HG03342 (cell line): ENCODE measurements around the gene MTCL1.

Experiments
- ATAC-seq: cut with Tn5 transposase; IDR thresholded peaks from one replicate; pipeline ENCODE4 v1.9.1; 2021; ENCODE audit warnings: mild to moderate bottlenecking, moderate library complexity; ENCODE audit not compliant: unreplicated experiment

Gene MTCL1

DNA sequence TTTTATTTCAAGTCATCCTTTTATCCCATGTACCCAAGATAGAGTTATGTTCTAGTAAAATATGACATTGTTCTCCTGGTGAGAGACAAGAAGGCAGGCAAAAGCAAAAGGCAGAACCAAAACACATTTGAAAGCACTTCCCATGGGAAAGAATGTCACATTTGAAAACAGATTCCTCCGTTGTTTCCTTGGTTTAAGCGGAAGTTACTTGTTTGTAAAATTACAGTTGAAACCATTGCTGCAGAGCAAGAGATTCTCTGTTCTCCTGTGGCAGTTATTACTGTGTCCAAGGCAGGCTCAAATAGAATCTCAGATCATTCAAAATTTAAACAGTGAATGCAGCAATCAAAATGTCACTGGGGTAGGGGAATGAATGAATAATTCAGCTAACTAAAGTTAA, 149.6 kb downstream of the MTCL1 start:
- ATAC-seq: no peak

DNA sequence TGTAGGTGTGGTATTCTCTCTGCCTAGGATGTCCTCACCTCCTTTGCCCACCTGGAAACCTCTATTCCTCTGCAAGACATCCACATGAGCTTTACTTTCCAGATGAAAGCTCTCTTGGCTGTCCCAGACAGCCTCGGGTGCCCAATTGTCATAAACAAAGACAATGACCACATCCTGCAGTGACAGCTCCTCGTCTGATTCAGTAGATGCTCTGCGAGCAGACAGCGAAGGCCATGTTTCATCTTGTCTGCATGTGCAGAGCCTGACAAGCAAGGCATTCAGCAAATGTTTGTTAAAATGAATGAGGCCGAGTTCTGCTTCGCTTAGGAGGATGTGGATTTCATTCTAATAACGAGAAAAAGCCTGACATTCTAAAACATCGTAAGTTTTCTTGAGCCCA, 150.9 kb downstream of the MTCL1 start:
- ATAC-seq: no peak

DNA sequence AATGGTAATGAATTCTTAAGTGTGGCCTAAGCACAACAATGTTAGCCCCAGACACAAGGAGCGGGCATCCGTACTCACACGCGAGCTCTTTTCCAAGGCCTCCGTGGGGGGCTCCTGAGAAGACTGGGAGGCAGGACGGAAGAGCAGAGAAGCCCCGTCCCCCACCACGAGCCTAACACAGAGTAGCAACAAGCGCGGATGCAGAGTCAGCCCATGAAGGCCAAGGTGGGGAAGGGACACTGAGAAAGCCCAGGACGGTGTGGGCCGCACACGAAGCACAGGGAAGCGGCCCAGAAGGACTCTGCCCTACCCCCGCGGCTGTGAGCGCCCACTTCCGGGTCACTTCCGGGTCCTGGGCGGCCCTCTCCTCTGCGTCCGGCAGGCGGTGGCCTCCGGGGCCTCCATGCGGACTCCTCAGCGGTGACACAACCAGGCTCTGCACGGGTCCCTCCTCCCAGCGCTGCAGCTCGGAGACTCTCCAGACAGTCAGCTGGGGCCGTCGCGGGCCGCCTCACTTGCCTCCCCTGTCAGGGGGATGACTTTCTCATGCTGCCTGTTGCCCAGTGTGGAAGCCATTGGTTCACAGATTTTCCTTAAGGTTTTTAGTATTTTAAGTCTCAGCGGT, 151.5 kb downstream of the MTCL1 start:
- ATAC-seq: no peak

DNA sequence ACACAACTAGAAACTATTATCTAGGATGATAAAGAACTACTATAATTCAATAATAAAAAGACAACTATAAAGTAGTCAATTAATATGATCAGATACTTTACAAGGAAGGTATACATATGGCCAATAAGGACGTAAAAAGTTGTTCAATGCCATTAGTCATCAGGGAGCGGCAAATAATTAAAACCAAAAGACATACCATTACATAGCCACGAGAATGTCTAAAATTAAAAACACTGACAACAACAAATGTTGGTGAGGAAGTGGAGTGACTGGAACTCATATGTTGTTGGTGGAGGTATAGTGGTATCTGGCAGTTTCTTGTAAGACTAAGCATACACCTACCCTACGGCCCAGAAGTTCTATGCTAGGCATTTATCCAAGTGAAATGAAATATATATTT, 152.4 kb downstream of the MTCL1 start:
- ATAC-seq: no peak

DNA sequence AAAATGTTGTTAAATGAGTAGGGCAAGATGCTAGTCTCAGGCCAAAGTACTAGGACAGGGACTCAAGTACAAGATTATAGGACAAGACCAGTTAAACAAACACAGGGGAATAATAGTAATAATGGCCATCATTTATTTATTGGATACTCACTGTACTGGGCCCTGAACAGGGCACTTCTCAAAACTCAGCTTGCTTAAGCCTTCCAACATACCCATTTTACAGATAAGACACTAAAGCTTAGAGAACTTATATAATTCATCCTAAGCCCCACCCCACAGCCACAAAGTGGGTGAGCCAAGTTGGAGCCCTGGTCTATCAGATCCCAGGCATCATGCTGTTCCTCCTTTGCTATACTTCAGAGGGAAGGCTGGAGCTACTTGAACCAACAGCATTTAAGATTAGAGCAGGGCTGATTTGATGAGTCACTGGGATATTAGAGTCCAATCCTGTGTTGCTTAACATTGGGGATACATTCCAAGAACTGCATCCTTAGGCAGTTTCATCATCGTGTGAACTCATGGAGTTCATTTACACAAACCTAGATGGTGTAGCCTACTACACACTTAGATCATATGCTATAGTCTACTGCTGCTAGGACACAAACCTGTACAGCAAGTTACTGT, 153.6 kb downstream of the MTCL1 start:
- no peak for ATAC-seq

DNA sequence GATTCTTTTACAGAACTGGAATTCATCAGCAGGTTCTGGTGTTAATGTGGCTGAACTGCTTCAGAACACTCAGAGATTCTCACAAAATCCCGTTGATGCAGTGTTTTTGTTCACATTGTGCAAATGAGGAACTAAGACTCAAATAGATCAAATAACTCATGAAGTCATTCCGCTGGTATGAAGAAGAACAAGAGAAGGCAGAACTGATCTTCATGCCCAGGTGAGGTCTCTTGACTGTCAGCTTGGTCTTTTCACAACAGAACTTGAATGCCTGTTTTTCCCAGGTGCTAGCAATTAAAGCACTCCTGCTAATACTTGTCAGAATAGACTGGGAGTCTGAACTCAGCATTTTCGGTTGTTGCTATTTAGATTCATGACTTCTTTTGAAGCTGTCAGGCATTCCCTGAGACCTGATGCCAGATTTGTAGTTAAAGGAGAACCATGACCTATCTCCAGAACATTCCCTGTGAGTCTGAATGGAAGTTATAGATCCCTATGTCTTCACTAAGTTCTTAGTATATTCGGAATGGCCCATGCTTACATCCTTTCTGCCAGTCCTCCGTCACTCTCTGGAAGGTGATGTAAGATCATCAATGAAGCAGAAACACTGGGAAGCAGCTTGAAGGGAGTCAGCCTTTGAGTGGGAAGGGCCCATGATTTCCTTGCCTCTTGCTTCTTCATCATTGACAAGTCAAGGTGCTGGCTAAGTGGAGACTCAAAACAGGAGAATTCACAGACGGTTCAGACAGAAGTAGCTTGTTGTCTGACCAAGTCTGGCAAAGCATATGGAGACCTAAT, 155.7 kb downstream of the MTCL1 start:
- ATAC-seq: no peak

DNA sequence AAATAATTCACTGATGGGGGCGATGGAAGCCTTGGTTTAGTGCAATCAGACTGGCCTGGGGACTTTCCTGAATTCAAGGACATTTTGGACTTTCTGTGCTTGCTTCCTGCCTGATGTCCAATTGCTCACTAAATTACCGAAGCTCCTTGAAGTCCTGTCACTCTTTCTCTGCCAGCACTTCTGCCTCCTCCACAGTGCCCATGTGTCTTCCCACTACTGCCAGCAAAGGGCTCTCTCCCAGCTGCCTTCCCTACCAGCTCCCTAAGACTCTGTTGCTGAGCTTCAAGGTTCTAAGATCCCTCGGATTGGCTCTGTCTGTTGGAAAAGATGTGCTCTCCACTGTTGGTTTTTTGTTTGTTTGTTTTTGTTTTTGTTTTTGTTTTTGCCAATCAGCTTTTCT, 158.1 kb downstream of the MTCL1 start:
- no peak for ATAC-seq

DNA sequence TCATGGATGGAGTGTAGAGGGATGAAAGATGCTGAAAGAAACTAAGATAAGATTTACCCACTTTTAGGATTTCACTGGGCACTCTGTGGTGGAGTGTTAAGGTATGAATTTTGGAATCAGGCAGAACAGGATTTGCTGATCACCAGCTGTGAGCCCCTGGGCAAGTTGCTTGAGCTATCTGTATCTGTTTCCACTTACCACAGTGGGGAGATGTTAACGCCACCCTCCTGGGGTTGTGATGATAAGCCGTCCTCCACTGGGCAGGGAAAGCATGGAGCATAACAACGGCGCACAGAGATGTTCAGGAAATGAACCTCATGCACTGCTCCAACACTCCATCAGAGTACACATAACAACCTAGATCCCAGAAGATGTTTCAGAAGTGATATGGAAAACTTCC, 160.6 kb downstream of the MTCL1 start:
- no peak for ATAC-seq

DNA sequence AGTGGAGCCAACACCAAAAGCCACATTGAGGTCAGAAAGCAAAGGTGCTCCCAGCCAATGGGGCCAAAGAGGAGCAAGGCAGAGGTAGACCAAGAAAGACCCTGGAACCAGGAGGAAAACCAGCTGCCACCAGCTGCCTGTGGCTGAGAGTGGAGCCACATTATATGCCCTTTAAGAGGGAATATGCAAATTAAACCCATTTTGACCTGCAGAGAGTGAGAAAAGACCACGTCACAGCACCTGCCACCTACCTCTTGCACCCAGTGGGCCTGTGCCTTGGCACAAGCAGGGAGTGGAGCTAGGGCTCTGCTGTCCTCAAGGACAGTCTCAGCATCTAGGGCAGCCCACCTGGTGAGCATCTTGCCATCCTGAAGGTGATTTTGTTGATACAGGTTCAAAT, 161.3 kb downstream of the MTCL1 start:
- no peak for ATAC-seq

DNA sequence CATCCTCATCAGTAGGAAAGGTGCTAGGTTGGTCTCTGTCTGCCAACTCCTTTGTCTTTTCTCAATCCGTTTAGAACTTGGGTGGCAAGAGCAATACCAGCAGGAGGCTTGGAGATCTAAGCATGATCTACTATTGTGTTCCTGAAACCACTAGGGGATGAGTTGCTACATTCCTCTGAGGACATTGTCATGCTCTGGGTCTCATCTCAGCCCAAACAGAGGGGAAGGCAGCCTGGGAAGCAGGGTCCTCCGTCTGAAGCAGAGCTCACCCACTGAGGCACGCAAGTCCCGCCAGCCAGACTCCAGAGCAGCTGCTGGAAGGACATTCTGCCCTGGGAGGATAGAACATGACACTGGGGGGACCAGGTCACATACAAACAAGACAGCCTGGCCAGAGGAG, 162.9 kb downstream of the MTCL1 start:
- no peak for ATAC-seq

DNA sequence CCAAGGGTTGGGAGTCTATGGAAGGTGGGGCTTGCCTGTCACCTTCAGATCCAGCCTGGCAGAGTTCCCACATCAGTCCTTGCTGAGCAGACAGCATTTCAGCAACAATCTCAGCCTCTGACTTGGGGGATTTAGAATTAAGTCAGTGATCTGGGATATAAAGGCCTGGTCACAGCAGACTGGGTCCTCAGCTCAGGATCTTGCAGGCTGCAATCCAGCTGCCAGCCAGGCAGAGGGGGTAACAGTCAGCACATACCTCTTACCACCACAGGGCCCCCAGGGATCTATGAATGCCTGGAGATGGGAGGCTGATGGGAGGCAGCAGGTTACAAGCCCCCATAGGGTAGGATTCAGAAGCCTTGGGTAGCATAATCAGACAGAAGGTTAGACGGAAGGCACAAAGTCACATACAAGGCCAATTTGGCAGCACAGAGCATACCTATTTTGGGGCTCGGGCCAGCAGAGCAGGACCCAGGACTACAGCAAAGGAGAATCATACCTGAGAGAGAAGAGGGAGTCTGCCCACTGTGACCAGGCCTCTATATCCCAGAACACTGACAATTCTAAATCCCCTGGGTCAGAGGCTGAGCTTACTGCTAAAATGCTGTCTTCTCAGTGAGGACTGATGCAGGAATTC, 163.5 kb downstream of the MTCL1 start:
- no peak for ATAC-seq

DNA sequence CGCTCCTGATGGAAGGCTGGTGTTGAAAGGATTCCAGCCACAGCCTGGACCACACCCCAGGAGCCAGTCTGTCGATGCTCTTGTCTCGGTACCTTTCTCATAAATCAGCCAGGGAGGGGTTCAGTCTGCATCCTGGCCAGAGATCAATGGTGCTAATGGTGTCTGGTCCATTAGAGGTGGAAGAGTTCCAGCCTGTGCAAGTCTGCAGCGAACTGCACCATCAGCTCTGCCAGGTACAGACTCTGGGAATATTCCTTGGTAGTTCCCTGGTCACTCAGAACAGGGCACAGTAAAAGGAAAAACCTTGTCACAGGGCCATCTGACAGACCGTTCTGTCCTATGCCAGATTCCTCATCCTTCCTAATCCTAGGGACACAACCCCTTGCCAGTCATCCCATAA, 164.3 kb downstream of the MTCL1 start:
- no peak for ATAC-seq

DNA sequence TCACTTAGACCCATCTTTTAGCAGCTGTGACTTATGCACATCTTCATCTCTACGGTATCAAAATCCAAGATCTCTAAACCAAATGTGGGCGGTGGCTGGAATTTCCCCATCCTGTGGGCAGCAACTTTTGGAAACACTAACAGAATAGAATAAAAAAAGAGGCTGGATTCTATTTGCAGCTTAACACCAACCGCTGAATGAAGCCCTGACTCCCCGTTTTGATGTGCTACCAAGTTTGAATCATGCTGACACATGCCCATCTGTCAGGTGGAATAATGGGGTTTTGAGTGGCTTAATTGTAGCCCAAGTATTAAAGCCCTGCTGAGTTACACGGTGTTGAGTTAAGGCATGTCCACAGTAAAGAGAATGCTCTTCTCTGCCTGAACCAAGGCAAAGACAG, 165.2 kb downstream of the MTCL1 start:
- ATAC-seq: no peak

DNA sequence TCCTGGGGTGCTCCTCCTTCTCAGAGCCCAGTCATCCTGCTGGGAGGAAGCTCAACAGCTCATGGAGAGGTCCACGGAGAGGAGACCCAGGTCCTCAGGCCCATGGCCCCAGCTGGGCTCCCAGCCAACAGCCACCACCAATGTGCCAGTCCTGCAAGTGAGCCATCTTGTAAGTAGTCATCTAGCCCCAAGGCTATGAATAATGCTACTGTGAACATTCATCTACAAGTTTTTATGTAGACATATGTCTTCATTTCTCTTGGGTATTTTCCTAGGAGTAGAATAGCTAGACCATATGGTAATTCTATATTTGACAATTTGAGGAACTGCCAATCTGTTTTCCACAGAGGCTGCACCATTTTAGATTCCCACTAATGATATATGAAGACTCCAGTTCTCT, 166.1 kb downstream of the MTCL1 start:
- ATAC-seq: no peak

DNA sequence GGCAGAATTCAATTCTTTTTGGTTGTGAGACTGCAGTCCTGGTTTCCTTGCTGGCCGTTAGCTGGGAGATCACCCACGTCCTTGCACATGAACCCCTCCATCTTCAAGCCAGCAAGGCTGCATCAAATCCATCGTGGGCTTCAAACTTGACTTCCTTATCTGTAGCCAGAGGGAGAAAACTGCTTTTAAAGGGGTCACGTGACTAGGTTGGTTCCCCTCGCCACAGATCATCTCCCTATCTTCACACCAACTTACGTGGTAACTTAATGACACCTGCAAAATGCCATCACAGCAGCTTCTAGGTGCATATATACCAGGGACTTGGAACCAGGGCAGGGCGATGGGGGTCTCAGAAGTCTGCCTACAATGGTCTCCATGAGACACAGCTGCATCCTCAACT, 169.5 kb downstream of the MTCL1 start:
- ATAC-seq: no peak

DNA sequence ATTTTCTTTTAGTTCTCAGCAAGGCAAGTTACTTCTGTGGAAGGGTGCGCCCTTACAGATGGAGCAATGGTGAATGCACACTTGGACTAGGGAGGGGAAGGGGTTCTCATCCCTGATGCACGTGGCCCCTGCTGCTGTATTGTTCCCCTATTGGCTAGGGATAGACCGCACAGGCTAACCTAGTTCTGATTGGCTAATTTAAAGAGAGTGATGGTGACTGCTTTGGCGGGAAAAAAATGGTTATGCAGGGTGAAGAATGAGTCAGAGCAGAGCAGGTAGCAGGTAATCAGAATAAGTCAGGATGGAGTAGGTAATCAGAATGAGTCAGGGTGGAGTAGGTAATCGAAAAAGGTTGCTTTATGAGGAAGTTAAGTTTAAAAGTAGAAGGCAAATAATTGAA, 171.5 kb downstream of the MTCL1 start:
- ATAC-seq: no peak

DNA sequence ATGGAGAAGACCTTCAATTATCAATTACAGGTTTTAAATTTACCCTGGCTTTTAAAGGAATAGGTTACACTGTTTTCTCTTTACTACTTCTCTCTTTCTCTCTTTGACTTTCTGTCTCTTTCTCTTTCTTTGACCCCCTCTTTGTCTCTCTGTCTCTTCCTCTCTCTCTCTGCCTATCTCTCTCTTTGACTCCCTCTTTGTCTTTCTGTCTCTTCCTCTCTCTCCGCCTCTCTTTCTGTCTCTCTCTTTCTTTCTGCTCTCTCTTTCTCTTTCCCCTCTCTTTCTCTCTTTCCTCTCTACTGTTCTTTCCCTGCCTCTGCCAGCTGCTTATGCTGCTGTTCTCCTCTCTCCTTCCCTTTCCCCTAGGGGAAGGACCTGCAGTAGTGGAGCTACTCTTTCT, 175.7 kb downstream of the MTCL1 start:
- no peak for ATAC-seq
